ENCODE measurements around the gene CALN1.
"Not testable (repeated sequence)": the region's sequence is repeated elsewhere in the genome, so short reads cannot be mapped to it uniquely, and the experiment has no call there.

CALN1 gene

DNA sequence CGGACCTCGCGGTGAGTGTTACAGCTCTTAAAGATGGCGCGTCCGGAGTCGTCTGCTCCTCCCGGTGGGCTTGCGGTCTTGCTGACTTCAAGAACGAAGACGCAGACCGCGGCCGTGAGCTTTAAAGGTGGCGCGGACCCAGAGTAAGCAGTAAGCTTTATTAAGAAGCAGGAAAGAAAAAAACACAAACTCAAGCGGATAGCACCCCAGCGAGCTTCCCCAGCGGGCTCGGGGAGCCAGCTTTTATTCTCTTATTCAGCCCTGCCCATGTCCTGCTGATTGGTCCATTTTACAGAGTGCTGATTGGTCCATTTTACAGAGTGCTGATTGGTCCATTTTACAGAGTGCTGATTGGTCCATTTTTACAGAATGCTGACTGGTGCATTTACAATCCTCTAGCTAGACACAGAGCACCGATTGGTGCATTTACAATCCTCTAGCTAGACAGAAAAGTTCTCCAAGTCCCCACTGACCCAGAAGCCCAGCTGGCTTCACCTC lies at the start of gene CALN1:
Gene CALN1 (minus strand): TSS at position 218 of the 498 bp plus-strand sequence.
- DNase-seq, result not testable (repeated sequence)

- no peak for DNase-seq
Measured at GRCh38 chr7:72453471-72453870, 41.3 kb upstream of the CALN1 start.

DNA sequence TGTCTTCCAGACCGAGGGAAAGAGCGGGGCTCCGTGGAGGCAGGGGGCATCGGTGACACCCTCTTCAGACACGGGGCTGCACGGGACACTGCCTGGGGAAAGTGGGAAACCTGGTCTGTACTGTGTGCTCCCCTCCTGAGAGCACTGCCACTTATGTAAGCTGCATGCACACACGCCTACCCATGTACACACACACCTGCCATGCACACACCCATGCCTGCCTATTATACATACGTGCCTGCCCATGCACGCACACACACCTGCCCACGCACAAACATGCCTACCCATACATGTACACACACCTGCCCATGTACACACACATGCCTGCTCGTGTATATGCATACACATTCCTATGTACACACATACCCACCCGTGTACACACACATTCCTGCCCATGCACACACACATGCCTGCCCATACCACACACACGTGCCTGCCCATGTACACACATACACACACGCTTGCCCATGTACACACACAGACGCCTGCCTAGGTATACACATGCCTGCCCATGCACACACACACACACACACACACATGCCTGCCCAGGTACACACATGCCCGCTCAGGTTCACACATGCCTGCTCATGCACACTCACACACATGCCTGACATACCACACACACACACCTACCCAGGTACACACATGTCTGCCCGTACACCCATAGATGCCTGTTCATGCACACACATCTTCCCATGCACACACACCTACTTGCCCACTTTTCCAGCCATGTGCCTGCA lies 35.5 kb upstream of the CALN1 start:
- DNase-seq, result no peak

GRCh38 chr7:72446591-72447462 lies 34.7 kb upstream of the CALN1 start:
- DNase-seq, result no peak

DNA sequence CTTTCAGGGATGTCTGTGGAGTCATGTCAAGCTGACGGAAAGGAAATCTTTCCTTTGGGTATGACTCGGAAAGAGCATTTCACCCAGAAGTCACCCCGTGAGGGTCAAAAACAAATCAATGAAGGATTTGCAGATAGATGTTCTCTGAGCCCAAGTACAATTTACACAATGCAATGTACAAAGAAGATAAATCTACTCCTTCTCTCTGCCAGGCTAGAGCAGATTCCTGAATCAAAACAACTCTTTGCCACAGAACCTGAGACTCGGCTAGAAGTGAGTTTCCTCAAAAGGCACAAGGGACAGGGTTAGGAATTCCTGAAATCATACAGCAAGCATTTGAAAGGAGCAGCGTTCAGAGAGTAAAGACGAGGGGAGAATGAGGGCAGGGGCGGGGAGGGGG lies 34.0 kb upstream of the CALN1 start:
- DNase-seq, result no peak

- DNase-seq, result no peak
Measured at GRCh38 chr7:72445580-72445979, 33.4 kb upstream of the CALN1 start.

DNA sequence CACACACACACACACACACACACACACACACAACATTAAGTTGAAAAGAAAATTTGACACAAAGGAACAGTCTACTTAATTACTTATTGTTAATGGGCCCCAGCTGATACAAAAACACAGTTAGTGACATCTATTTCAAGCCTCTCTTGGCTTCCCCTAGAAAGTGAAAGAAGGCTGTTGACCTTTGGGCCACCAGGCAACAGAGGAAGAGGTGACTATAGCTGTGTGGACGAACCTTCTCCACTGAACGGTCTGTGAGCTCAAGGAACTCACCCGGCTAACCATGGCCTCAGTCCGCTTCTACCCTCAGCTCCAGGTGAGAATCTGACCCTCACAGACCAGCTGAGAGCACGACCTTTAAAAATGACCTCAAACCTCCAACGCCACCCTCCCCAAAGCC lies 32.9 kb upstream of the CALN1 start:
- no peak for DNase-seq

DNA sequence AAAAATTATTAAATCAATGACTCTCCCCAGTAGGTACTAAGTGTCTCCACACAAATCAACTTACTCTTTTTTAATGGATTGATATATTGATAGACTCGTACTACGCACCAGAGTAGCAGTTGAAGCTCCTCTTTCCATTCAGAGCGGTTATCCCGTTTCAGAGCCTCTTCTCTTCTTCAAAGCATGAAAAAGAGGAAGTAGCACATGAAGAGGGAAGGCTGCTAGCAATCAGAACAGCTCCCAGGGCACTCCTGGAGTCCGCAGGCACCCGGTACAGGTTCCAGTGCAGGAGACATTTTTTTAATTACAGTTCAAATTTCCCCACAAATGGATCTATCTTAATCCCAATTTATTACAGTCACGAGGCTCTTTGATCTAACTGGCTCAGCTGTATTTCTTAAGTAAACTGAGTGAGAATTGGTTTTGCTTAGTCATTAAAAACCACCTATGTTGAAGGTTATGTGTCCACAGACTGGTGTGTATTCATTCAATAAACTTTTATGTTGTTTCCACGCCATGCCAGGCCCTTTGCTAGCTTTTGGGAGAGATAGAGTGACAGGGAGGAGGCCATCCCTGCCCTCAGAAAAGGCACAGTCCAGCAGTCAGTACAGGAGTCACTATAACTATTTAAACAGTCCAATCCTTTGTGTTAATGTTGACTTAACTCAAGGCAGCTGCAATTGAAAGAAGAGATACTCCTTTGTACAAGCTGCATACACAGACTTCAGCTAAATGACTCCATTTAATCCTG lies 32.1 kb upstream of the CALN1 start:
- no peak for DNase-seq

DNA sequence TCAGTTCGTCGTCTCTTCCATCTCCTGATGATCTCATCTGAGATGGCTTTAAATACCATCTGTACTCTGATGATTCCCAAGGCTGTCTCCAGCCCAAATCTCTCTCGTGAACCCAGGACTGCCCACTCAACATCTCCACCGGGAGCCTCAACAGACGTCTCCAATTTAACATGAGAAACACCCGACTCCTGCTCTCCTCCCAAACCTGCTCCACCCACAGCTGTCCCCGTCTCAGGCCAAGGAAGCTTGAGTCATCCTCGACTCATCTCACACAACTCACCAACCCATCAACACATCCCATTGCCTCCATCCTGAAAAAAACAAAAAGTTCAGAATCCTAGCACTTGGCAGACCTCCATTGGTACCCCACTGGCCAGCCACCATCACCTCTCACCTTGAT lies 29.7 kb upstream of the CALN1 start:
- no peak for DNase-seq

DNA sequence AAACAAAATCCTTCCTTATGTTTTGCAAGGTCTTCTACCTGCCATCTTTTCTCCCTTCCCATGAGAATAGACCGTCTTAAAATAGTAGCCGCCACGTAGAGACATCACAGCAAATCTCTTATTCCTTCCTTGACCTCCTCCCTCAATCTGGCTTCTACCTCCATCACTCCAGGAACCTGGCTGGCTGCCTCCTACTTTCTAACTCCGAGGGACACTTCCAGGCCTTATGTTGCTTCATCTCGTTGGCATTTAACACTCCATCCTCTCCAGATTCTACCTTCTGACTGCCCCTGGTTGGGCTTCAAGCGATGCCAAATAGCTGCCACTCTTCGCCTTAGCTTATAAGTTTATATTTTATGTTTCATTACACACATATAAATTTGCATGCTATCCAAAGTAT lies 26.4 kb upstream of the CALN1 start:
- DNase-seq, result no peak

DNA sequence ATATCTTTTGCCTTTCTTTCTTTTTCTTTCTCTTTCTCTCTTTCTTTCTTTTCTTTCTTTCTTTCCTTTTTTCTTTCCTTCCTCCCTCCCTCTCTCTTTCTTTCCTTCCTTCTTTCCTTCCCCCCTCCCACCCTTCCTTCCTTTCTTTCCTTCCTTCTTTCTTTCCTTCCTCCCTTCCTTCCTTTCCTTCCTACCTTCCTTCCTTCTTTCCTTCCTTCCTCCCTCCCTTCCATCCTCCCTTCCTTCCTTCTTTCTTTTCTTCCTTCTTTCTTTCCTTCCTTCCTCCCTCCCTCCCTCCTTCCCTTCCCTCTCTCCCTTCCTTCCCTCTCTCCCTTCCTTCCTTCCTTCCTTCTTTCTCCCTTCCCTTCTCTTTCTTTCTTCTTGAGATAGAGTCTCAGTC lies 25.5 kb upstream of the CALN1 start:
- no peak for DNase-seq

- no peak for DNase-seq
Measured at GRCh38 chr7:72437061-72437585, 25.0 kb upstream of the CALN1 start.

GRCh38 chr7:72435925-72436480 lies 23.9 kb upstream of the CALN1 start:
- no peak for DNase-seq

DNA sequence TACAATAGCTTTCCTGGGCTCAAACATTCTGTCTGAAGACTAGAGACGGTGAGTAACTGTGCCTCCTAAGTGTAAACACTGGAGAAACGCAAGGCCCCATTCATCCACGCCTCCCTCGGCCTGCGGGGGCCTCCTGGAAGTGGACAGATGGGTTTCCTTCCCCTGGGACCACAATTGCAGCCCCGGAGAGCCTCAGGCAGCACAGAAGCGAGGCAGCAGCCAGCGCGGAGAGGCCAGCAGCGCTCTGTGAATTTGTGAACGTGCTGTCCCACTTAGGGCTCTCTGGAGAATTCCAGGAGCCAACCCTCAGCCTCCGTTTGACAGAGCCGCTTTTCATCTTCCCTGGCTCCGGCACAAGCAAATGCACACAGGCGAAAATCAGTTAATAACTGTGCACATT lies 23.2 kb upstream of the CALN1 start:
- peak; percentile 40 for DNase-seq

- DNase-seq, result no peak
Measured at GRCh38 chr7:72430531-72430930, 18.4 kb upstream of the CALN1 start.

DNA sequence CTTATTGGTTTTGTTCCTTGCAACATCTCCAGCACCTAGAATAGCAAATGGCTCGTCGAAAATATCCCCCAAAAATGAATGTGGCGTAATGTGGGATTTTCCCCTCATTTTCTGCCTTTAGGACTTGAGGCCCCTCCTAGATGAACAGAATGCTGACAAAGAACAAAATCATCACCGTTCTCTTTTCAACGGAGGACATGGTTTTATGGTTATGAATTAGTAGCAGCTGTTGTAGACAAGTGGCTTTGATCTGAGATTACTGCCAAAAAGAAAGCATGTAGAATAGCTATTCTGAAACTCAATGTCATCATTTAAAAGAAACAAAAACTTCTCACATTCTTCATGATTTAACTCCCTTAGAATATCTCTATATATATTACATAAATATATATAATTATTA lies 17.2 kb upstream of the CALN1 start:
- no peak for DNase-seq

GRCh38 chr7:72416846-72417245 lies 4.7 kb upstream of the CALN1 start:
- no peak for DNase-seq

DNA sequence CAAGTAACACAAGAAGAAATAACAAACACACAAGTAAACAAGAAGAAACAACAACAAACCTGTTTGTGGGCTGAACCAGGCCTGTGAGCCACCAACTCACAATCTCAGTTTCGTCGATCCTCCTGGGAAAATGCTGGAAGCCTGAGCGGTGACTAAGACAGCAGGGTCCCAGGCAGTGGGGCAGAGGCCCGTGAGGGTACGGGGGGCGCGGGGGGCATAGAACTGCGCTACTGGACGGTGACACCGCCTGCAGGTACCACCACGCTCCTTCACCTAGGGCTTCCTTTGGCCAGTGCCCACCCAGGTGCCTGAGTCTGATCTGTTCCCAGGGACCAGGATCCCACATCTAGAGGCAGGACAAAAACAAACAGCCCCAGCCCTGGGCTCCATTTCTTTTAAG lies 3.4 kb upstream of the CALN1 start:
- no peak for DNase-seq

GRCh38 chr7:72413886-72414285 lies 1.7 kb upstream of the CALN1 start:
- no peak for DNase-seq

- no peak for DNase-seq
Measured at GRCh38 chr7:72413290-72413689, 1.2 kb upstream of the CALN1 start.

DNA sequence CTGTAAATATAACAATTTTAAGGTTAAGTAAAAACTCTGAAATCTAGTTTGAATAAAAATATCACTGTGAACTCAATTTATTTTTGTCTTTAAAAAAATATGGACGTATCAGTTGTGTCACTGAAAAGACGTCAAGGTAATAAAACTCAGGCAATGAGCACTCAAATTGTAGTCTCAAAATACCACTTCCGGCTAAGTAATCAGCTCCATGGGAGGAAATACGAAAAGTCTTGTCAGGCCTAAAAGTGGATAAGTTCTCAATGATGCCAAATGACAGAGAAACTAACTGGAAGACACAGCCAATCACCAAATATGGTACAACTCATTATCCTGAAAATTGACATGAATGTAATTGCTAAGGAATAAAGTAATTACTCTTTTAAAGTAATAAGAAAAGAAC lies 719 bp downstream of the CALN1 start:
- DNase-seq, result no peak

DNA sequence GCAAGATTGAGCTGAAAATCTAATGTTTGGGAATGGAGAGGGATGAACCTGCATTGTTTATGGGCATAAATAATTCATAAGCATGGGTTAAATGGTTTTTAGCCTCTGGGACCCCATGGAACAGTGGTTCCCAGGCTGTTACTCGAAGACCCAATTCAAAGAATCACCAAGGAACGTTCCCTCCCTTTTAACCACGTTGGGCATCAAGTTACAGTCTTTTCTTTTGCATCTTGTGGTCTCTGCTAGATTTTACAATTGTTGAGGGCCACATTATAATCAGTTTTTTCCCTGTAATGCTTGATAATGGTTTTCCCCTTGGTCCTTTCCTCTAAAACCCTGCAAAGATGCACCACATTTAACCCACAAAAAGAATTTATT lies 2.5 kb downstream of the CALN1 start:
- DNase-seq, result no peak

Data from right hindlimb (tissue), 1 donor.